GM23338 (cell line): ENCODE results near the gene PPP1R7. TPM values are rescaled to one million over a fixed set of nuclear protein-coding genes. Genes with fewer than 3 reads are reported as not detected.

Experiments
- CREB1 ChIP-seq: fragments of 250-450 bp; sonication (Bioruptor Pico); IDR thresholded peaks from 2 replicates; pipeline ENCODE4 v1.5.0; 2020; ENCODE audit warnings: low read depth, mild to moderate bottlenecking, moderate library complexity
- ETS1 ChIP-seq: IDR thresholded peaks from 2 replicates; pipeline ENCODE4 v1.6.1; 2016; ENCODE audit warnings: antibody characterized with exemption
- EZH2 ChIP-seq: fragments of 200-600 bp; sonication (generic); IDR thresholded peaks from one replicate; pipeline ENCODE4 v1.8.0; 2017; ENCODE audit warnings: antibody characterized with exemption, mild to moderate bottlenecking, low read depth; ENCODE audit not compliant: unreplicated experiment
- EZH2phosphoT487 ChIP-seq: fragments of 200-600 bp; sonication (generic); IDR thresholded peaks from one replicate; pipeline ENCODE4 v1.8.1; 2018; ENCODE audit warnings: antibody characterized with exemption; ENCODE audit not compliant: unreplicated experiment
- NANOG ChIP-seq: IDR thresholded peaks from 2 replicates; pipeline ENCODE4 v1.6.1; 2016; ENCODE audit warnings: antibody characterized with exemption, borderline replicate concordance
- REST ChIP-seq: IDR thresholded peaks from one replicate; pipeline ENCODE4 v1.6.1; 2018; ENCODE audit warnings: antibody characterized with exemption; ENCODE audit not compliant: unreplicated experiment
- STAT1 ChIP-seq: IDR thresholded peaks from one replicate; pipeline ENCODE4 v1.6.1; 2016; ENCODE audit warnings: antibody characterized with exemption; ENCODE audit not compliant: unreplicated experiment
- ZNF114 ChIP-seq: fragments of 250-450 bp; sonication (Bioruptor Pico); IDR thresholded peaks from 2 replicates; pipeline ENCODE4 v1.5.0; 2020; ENCODE audit warnings: mild to moderate bottlenecking, moderate library complexity
- ZNF331 ChIP-seq: fragments of 250-450 bp; sonication (Bioruptor Pico); IDR thresholded peaks from 2 replicates; pipeline ENCODE4 v1.5.0; 2020; ENCODE audit warnings: low read depth, mild to moderate bottlenecking, moderate library complexity
- ZNF462 ChIP-seq: fragments of 250-450 bp; sonication (Bioruptor Pico); IDR thresholded peaks from 2 replicates; pipeline ENCODE4 v1.5.0; 2020; ENCODE audit warnings: mild to moderate bottlenecking, moderate library complexity
- polyA plus RNA-seq: library from polyadenylated mRNA; unstranded; fragments of >200 nt; fragmentation: Nextera tagmentation; extraction: Ambion mirVana; gene quantifications from 2 replicates; pipeline ENCODE4 v1.2.1, GENCODE V29; 2016
- total RNA-seq: library from RNA; depleted of rRNA; stranded (reverse); fragments of >200 nt; shearing (Covaris generic); gene quantifications from 2 replicates; pipeline ENCODE4 v1.2.3, GENCODE V29; 2014

The PPP1R7 gene
- total and polyA plus RNA-seq, 2 experiments from 2014 or later = 48.2 to 94.3 TPM

- TF ChIP-seq ZNF462 (CRISPR knock-in tag) (no peak), EZH2 (no peak), EZH2phosphoT487 (no peak), CREB1 (CRISPR knock-in tag) (no peak), NANOG (no peak), STAT1 (no peak), ETS1 (no peak), ZNF114 (CRISPR knock-in tag) (no peak), ZNF331 (CRISPR knock-in tag) (no peak), REST (no peak)
Measured at GRCh38 chr2:241147336-241147735, 2.9 kb upstream of the PPP1R7 start (continued).
